Endodermal cell (in vitro differentiated cells): Measurements from ENCODE around the gene EFNB2. TPM values are rescaled to one million over a fixed set of nuclear protein-coding genes. Genes with fewer than 3 reads are reported as not detected.

ENCODE experiments used
- DNase-seq: peaks from one replicate; pipeline ENCODE4 v3.0.0-alpha.2; 2017
- H3K27ac ChIP-seq: 2 replicates; pipeline ENCODE4 v1.5.1; 2013; ENCODE audit warnings: mild to moderate bottlenecking, low read depth, low read length, moderate library complexity
- H3K27me3 ChIP-seq: 2 replicates; pipeline ENCODE4 v1.6.1; 2013; ENCODE audit warnings: mild to moderate bottlenecking, low read length, moderate library complexity; ENCODE audit not compliant: insufficient read depth, control insufficient read depth, poor library complexity, severe bottlenecking
- H3K36me3 ChIP-seq: 2 replicates; pipeline ENCODE4 v1.7.0; 2013; ENCODE audit warnings: mild to moderate bottlenecking, low read length, moderate library complexity; ENCODE audit not compliant: control insufficient read depth, insufficient read depth
- H3K4me1 ChIP-seq: one replicate; pipeline ENCODE4 v1.7.0; 2013; ENCODE audit warnings: low read length; ENCODE audit not compliant: control insufficient read depth, insufficient read depth
- H3K4me3 ChIP-seq: 2 replicates; pipeline ENCODE4 v1.5.1; 2013; ENCODE audit warnings: mild to moderate bottlenecking, low read length, moderate library complexity
- H3K9ac ChIP-seq: 2 replicates; pipeline ENCODE4 v1.6.1; 2013; ENCODE audit warnings: mild to moderate bottlenecking, low read length, moderate library complexity; ENCODE audit not compliant: poor library complexity, severe bottlenecking; ENCODE audit errors: extremely low read depth
- H3K9me3 ChIP-seq: 2 replicates; pipeline ENCODE4 v1.6.1; 2013; ENCODE audit warnings: mild to moderate bottlenecking, low read length, moderate library complexity; ENCODE audit not compliant: control insufficient read depth
- H3K27ac Mint-ChIP-seq: 2 replicates; pipeline ENCODE4 v1.8.0; 2020; ENCODE audit warnings: mixed read lengths
- H3K27me3 Mint-ChIP-seq: 2 replicates; pipeline ENCODE4 v1.8.0; 2021; ENCODE audit warnings: mild to moderate bottlenecking, mixed read lengths; ENCODE audit not compliant: insufficient read depth
- H3K36me3 Mint-ChIP-seq: 2 replicates; pipeline ENCODE4 v1.8.0; 2020; ENCODE audit warnings: low read depth, mixed read lengths
- H3K4me1 Mint-ChIP-seq: 2 replicates; pipeline ENCODE4 v1.8.0; 2020; ENCODE audit warnings: mixed read lengths
- H3K4me3 Mint-ChIP-seq: 2 replicates; pipeline ENCODE4 v1.8.0; 2020; ENCODE audit warnings: mild to moderate bottlenecking, moderate library complexity, mixed read lengths
- H3K9me3 Mint-ChIP-seq: 2 replicates; pipeline ENCODE4 v1.8.0; 2020; ENCODE audit warnings: mild to moderate bottlenecking, mixed read lengths
- CTCF ChIP-seq: fragments of 200-600 bp; sonication (generic); conservative IDR thresholded peaks from 2 replicates; pipeline ENCODE4 v1.5.0; 2021; ENCODE audit warnings: antibody characterized with exemption, mild to moderate bottlenecking
- WGBS, 2 experiments: methylation state at CpG; one replicate each; pipeline versions ENCODE4 v1.1.5 to v1.1.7; 2013; ENCODE audit warnings: missing lambda C conversion rate in 2 of 2, mixed read lengths in 1 of 2; ENCODE audit not compliant: insufficient coverage in 1 of 2, insufficient read length in 1 of 2; 5-methylcytosine and 5-hydroxymethylcytosine counted together
- total RNA-seq, 2 donors: library from RNA; stranded (reverse); fragmentation: NEBNext Ultra II Directional in 1 of 2; extraction: Animal tissue kit (Norgen Biotek cat#: 25700) in 1 of 2; gene quantifications; 2 replicates in 1 of 2; 3 replicates in 1 of 2; pipeline ENCODE4 v1.2.1, GENCODE V29; 2021

EFNB2 gene
- total RNA-seq, 2 donors from 2014 or later, result 0.84 to 3.1 TPM

GRCh38 chr13:106455190-106455589 is 80.3 kb downstream of the EFNB2 start:
- H3K27me3 Mint-ChIP-seq, result peaks cover 2% of the 10 kb centered on the region
- Histone ChIP-seq H3K9me3 (no peaks in the 10 kb centered on the region), H3K4me3 (no peak overlapping the region), H3K9ac (no peak overlapping the region), H3K36me3 (no peaks in the 10 kb centered on the region), H3K4me1 (no peaks in the 10 kb centered on the region), H3K27ac (no peak overlapping the region), H3K27me3 (no peaks in the 10 kb centered on the region)
- no peak for TF ChIP-seq CTCF
- DNase-seq, result no peak
- H3K36me3 Mint-ChIP-seq, result no peaks in the 10 kb centered on the region
- no peaks in the 10 kb centered on the region for H3K4me1 Mint-ChIP-seq
- H3K9me3 Mint-ChIP-seq, result no peaks in the 10 kb centered on the region
- H3K4me3 Mint-ChIP-seq, result no peak overlapping the region
- 96 to 100% methylated on average over 3 to 9 of the region's 9 CpGs for WGBS, 2 experiments
- H3K27ac Mint-ChIP-seq, result no peak overlapping the region

DNA sequence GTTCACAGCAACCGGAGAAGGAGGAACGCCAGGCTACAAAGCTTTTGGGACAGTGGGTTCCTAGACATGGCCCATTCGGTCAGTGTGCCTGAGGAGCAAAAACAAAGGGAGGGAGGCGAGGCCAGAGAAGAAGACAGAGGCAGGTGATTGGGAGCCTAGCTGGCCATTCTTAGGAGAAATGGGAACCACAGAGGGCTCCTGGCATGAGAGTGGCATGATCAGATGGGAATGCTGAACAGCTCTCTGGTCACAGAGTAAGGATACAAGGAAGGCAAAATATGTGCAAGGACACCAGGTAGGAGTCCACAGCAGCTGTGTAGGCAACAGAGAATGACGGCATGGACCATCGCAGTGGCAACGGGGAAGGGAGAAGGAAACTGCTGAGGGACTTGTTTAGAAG is 82.4 kb downstream of the EFNB2 start:
- no peaks in the 10 kb centered on the region for H3K4me1 Mint-ChIP-seq
- H3K36me3 Mint-ChIP-seq, result no peaks in the 10 kb centered on the region
- H3K27ac Mint-ChIP-seq, result no peak overlapping the region
- Histone ChIP-seq H3K36me3 (no peaks in the 10 kb centered on the region), H3K27ac (no peak overlapping the region), H3K9ac (no peak overlapping the region), H3K27me3 (no peaks in the 10 kb centered on the region), H3K9me3 (no peaks in the 10 kb centered on the region), H3K4me3 (no peak overlapping the region), H3K4me1 (no peaks in the 10 kb centered on the region)
- no peaks in the 10 kb centered on the region for H3K9me3 Mint-ChIP-seq
- peaks cover 3% of the 10 kb centered on the region for H3K27me3 Mint-ChIP-seq
- TF ChIP-seq CTCF, result no peak
- DNase-seq, result no peak
- H3K4me3 Mint-ChIP-seq, result no peak overlapping the region
- WGBS, 2 experiments, result 87 to 90% methylated on average over 6 to 7 of the region's 7 CpGs

DNA sequence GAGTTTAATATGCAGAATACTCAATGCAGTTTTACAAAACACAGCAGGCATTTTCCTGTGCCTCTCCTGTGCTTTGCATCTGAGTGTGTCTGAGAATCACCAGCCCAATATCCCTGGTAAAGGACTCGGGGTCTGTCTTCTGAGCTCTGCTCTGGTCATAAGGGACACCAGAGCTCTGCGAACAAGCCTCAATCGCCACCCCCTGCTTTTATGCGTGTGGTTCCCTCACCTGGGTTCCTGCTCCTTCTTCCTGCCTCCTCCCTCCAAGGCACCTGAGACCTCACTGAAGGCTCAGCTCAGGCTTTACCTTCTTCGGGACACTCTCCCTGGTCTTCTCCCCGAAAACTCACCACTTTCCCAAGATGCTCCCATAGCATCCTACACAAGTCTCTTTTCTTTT is 84.5 kb downstream of the EFNB2 start:
- H3K27ac Mint-ChIP-seq, result no peak overlapping the region
- TF ChIP-seq CTCF, result no peak
- no peaks in the 10 kb centered on the region for H3K27me3 ChIP-seq
- 88 to 97% methylated on average over 6 of the region's 6 CpGs for WGBS, 2 experiments
- no peak overlapping the region for H3K9ac ChIP-seq
- H3K9me3 Mint-ChIP-seq, result no peaks in the 10 kb centered on the region
- H3K4me1 ChIP-seq, result no peaks in the 10 kb centered on the region
- H3K27ac ChIP-seq, result no peak overlapping the region
- no peak overlapping the region for H3K4me3 ChIP-seq
- H3K27me3 Mint-ChIP-seq, result peaks cover 7% of the 10 kb centered on the region
- DNase-seq, result no peak
- no peaks in the 10 kb centered on the region for H3K4me1 Mint-ChIP-seq
- no peaks in the 10 kb centered on the region for H3K9me3 ChIP-seq
- H3K36me3 ChIP-seq, result no peaks in the 10 kb centered on the region
- H3K36me3 Mint-ChIP-seq, result no peaks in the 10 kb centered on the region
- H3K4me3 Mint-ChIP-seq, result no peak overlapping the region
